ENCODE data around the gene NFKBIZ.
A peak's percentile ranks its signal among the peaks of the same experiment; 100 is the strongest.

Gene NFKBIZ

DNA sequence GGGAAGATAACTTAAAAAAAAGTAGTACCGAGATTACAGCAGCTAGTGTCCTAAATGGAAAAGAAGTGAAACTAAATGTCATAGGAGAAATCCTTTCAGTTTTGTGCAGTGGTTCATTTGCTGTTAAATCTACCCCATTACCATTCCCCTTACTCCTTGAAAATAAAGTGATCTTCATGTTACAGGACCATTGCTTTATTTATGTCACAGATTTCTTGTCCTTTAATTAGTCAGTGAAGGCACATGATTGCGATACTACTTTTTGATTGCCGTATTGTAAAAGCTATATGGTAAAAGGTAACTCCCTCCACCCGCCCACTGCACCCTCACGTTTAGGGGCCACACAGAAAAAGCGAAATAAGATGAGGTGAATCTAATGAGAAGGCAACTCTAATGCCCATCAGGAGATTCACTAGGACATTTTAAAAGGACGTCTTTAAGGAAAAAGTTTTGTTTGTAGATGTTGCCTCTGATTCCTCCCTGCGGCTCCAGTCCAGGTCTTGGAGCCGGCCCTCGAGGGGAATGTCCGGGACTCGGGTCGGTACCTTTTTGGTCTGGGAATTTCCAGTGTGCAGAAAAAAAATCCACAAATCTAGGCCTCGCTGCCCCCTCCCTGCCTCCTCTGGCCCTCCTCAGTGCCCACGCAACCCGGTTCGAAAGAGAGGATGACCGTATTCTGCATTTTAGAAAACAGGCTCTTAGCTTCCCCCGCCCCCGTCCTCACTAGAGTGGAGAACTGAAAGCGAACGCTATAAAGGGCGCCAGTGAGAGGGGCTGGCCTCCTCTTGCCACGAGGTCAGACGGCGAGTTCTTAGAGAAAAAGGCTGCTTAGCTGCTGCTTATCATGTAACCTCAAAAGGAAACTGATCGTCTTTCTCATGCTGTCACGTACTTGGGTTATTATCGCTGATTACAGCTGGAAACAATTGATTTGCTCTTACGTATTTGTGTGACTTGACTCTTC lies 21.8 kb upstream of the NFKBIZ start:
- TF ChIP-seq, protein P1, sequence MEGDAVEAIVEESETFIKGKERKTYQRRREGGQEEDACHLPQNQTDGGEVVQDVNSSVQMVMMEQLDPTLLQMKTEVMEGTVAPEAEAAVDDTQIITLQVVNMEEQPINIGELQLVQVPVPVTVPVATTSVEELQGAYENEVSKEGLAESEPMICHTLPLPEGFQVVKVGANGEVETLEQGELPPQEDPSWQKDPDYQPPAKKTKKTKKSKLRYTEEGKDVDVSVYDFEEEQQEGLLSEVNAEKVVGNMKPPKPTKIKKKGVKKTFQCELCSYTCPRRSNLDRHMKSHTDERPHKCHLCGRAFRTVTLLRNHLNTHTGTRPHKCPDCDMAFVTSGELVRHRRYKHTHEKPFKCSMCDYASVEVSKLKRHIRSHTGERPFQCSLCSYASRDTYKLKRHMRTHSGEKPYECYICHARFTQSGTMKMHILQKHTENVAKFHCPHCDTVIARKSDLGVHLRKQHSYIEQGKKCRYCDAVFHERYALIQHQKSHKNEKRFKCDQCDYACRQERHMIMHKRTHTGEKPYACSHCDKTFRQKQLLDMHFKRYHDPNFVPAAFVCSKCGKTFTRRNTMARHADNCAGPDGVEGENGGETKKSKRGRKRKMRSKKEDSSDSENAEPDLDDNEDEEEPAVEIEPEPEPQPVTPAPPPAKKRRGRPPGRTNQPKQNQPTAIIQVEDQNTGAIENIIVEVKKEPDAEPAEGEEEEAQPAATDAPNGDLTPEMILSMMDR (conservative IDR thresholded peaks at IDR 0.05), result no peak
- no peak for TF ChIP-seq ZFX (IDR thresholded peaks at IDR 0.05)
- peak overlapping the region; percentile 80 for H3K27ac ChIP-seq

DNA sequence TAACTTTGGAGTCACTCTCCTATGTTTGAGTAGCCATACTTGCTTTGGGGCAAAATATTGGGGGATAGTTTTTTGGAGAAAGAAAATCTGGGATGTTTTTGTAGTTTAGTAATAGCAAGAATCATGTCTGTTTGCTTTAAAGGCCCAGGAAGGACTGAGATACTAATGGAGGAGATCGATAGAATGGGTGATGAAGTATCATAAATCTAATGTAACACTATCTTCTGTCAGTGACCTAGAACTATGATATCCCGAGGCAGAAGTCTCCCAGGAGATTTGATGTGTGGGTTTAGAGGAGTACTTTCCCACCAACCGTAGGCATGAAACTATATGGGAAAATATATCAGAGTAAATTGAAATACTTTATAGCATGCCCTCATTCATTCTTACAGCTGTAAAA lies 21.0 kb upstream of the NFKBIZ start:
- H3K27ac ChIP-seq, result no peak overlapping the region
- TF ChIP-seq ZFX (IDR thresholded peaks at IDR 0.05), result no peak
- TF ChIP-seq, protein P1 (conservative IDR thresholded peaks at IDR 0.05), result no peak

DNA sequence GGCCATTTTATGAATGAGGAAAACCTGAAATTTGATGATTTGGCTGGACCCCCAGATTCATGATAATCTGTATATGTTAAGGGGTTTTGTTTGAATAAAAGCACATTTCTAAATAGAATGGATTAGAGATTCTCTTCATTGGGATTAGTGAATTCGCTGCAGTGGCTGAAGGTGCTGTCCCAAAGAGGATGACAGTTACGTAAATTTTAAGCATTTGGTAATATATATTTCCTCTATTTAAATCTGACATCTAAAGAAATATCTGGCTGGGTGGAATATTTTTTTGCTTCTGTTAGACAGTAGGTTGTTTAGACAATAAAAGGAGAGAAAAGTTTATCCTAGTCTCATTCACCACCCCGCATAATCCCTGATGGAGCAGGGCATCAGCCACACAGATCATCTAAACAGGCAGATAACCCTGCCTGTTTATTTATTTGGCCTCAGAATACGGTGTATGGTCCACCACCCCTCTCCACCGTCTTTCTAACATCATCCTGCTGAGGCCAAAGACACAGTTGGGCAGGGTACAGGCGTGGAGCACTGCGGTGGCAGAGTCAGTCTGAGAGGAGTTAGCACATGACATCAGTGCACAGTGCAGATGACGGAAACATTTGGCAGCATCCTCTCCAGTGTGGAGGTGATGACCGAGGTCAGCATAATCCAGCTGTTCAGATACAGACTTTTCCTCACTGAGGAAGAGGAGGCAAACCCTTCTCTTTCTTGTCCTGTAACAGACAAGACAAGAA lies 20.4 kb upstream of the NFKBIZ start:
- no peak overlapping the region for H3K27ac ChIP-seq
- TF ChIP-seq ZFX (IDR thresholded peaks at IDR 0.05), result no peak
- TF ChIP-seq, protein P1 (conservative IDR thresholded peaks at IDR 0.05), result no peak

DNA sequence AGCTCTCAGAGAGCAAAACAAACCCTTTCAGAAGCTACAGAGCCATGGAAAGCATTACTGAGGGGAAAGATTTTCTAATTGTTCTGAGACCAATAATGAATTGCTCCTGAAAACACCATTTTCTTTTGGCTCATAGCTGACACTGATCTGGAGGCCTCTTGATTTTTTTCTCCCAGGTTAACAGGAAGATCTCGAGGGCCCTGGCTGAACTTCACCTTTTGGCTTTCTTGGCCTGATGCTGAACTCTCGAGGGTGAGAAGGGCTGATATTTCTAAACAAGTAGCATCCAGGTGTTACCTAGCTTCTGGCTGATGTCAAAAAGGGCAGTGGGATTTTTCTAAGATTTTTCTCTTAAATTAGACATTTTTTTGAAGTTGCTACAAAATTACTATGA lies 19.9 kb upstream of the NFKBIZ start:
- no peak for TF ChIP-seq ZFX (IDR thresholded peaks at IDR 0.05)
- TF ChIP-seq, protein P1 (conservative IDR thresholded peaks at IDR 0.05), result no peak
- no peak overlapping the region for H3K27ac ChIP-seq

DNA sequence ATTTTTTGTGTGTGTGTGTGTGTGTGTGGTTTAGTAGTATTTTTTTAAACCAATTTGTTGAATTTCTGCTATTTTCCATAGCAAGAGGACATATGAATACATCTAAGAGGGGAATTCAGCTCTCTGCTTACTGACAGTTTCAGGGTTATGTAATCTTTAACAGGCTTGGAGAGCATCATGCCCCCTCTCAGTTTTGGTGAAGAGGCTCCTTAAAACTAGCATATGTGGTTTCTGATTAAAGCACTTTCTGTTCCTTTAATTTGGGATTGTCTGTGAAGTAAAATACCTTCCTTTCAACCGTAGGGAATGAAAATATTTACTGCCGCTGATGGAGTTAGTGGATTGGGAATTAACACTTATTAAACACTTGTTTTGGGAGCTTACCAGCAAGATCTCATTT lies 19.4 kb upstream of the NFKBIZ start:
- TF ChIP-seq, protein P1 (conservative IDR thresholded peaks at IDR 0.05), result no peak
- TF ChIP-seq ZFX (IDR thresholded peaks at IDR 0.05), result no peak
- no peak overlapping the region for H3K27ac ChIP-seq

DNA sequence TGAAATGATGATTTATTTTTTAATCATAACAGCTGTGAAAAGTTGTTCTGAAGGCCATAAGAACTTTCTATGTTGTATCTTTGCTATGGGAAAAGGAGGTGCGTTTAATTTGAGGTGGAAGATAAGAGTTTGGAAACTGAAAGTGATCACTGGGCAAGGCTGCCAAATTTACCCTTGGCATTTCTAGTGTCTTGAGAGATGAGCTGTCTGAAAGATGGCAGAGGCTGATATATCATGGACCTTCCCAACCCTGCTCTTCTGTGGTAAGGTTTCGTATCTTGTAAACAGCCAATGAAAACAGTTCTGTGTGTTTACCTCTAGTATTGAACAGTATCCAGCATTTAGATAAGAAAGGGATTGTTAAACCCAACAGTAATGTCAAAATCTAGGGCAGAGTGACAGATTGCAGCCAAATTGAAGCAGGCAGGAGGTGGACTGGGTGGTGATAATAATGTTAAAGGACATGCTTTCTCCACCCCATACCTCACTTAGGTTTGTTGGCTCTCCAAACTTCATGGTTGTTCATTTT lies 15.8 kb upstream of the NFKBIZ start:
- no peak overlapping the region for H3K27ac ChIP-seq
- TF ChIP-seq, protein P1 (conservative IDR thresholded peaks at IDR 0.05), result no peak
- TF ChIP-seq ZFX (IDR thresholded peaks at IDR 0.05), result no peak

DNA sequence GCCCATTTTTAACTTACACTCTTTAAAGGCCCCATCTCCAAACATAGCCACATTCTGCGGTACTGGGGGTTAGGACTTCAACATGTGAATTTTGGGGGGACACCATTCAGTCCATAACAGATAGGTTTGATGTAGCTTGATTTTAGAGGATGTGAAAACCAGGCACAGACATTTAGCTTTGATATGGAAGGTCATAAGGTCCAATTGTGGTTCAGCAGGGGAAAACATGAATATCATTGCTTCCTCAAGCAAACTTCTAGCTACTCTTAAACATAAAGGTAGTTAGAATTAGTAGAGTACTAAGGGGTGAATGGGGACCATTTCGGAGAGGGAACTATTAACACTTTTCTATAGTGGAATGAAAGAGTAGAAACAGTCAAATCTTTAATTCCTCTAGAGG lies 13.6 kb upstream of the NFKBIZ start:
- no peak overlapping the region for H3K27ac ChIP-seq
- TF ChIP-seq ZFX (IDR thresholded peaks at IDR 0.05), result no peak
- TF ChIP-seq, protein P1 (conservative IDR thresholded peaks at IDR 0.05), result no peak
